NT2/D1 (cell line): ENCODE results near the gene ARL6IP6.

ENCODE experiments used
- SUZ12 ChIP-seq: IDR thresholded peaks from 2 replicates; pipeline ENCODE4 v1.6.1; 2011; ENCODE audit not compliant: insufficient read length, insufficient read depth; ENCODE audit errors: extremely low read depth
- YY1 ChIP-seq: IDR thresholded peaks from 2 replicates; pipeline ENCODE4 v1.6.1; 2011; ENCODE audit not compliant: insufficient read length, insufficient read depth
- ZNF274 ChIP-seq: IDR thresholded peaks from 2 replicates; pipeline ENCODE4 v1.6.1; 2011; ENCODE audit warnings: mild to moderate bottlenecking, low read depth, low read length

DNA sequence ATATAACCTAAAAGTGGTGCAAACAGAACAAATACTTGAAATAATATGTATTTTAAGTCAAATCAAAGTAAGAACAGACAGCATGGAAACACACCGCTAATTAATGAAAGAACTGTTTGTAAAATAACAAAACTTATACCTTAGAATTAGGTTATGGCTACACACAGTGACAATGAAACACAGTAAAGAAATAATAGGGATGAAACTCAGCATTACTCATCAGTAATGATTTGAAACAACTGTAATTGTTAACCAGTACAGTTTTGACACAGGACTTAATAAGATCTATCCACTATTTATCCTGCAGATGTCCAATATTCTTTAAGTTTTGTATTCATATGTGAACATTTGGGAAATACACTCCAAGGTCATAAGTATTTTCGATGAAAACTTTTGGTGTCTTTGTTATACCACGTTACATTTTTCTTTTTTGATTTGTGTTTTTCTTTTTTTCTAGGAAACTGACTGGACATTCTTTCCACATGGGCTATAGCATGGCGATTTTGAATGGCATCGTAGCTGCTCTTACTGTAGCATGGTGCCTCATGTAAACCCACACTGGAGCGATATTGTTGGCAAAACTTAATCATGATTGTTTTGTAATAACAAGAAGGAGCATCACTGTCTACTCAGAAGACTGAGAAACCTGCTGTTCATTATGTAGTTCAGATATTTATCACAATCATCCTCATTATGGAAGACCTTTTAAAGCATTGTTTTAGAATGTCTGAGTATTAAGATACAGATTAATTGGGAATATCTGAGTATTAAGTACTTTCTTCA lies 41.1 kb downstream of the ARL6IP6 start:
- TF ChIP-seq SUZ12 (no peak), ZNF274 (no peak), YY1 (no peak)
